NCI-H748 (cell line): ENCODE data around the gene SV2C.

ENCODE experiments used
- DNase-seq: peaks from one replicate; lab custom pipeline; 2025; ENCODE audit not compliant: unreplicated experiment; lab: John Stamatoyannopoulos, UW

The SV2C gene

GRCh38 chr5:76163111-76163628 lies 80.0 kb downstream of the SV2C start:
- DNase-seq: no peak

- no peak for DNase-seq
Measured at GRCh38 chr5:76165029-76165428, 81.8 kb downstream of the SV2C start.

- DNase-seq: no peak
Measured at GRCh38 chr5:76165711-76166374, 82.7 kb downstream of the SV2C start.

- DNase-seq: no peak
Measured at GRCh38 chr5:76166886-76167576, 83.8 kb downstream of the SV2C start.

GRCh38 chr5:76169146-76169905 lies 86.1 kb downstream of the SV2C start:
- DNase-seq: no peak

DNA sequence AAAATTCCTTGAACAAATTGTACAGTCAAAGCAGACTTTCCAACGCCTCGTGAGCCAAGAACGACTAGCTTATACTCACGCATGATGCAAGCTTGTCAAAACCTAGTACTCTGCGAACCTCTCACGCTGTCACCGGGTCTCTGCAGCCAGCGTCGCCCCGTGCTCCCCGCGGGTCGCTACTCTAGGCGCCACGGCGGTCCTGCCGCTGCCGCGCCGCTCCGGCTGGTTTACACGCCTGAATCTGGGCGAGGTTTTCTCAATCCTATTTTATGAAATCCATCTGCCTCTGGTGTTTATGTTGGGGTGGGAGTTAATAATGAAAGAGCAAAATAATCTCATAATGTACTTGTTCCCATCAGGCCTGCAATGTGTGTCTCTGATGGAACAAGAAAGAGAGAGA lies 90.9 kb downstream of the SV2C start:
- DNase-seq: no peak

- DNase-seq: peak; percentile 72
Measured at GRCh38 chr5:76175051-76175666, 92.0 kb downstream of the SV2C start.

- DNase-seq: no peak
Measured at GRCh38 chr5:76175821-76176403, 92.7 kb downstream of the SV2C start.

- DNase-seq: no peak
Measured at GRCh38 chr5:76177978-76178377, 94.8 kb downstream of the SV2C start.

GRCh38 chr5:76178913-76179312 lies 95.7 kb downstream of the SV2C start:
- DNase-seq: no peak

- no peak for DNase-seq
Measured at GRCh38 chr5:76180814-76181805, 97.9 kb downstream of the SV2C start.

- DNase-seq: no peak
Measured at GRCh38 chr5:76187386-76187785, 104.2 kb downstream of the SV2C start.

DNA sequence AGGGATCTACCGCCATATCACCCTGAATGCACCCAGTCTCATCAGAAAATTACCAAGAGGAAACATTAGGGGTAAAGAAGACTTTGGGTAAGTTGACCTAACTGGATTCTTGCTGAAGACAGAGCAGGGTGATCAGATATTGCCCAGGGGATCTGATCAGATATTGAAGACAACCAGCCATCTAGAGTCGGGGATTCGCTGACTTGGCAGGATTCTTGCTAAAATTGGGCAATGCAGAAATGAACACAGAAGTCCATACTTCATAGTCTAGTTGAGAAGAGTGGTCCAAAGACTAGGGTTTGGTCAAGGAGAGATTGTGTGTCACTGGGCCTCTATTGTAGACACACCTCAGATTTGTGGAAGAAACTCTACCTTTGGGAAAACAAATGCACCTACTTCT lies 107.2 kb downstream of the SV2C start:
- no peak for DNase-seq

DNA sequence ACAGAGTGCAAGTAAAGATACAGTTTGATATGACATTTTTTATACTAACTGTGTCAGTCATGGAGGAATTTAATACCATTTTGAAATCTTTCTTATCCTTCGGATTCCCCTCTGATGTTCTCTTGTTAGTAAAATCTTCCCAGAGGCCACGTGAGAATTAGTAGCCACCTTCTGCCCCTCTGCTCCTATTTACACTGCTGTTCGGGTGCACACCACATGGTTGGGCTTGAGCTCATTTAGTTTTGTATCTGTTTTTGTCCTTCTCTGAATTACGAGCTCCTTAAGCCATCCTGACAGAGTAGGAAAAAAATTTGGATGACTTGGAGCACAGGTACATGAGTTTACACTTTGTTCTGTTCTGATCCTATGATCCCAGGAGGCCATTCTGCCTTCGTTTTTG lies 109.7 kb downstream of the SV2C start:
- DNase-seq: no peak

GRCh38 chr5:76193635-76194034 lies 110.5 kb downstream of the SV2C start:
- DNase-seq: no peak

DNA sequence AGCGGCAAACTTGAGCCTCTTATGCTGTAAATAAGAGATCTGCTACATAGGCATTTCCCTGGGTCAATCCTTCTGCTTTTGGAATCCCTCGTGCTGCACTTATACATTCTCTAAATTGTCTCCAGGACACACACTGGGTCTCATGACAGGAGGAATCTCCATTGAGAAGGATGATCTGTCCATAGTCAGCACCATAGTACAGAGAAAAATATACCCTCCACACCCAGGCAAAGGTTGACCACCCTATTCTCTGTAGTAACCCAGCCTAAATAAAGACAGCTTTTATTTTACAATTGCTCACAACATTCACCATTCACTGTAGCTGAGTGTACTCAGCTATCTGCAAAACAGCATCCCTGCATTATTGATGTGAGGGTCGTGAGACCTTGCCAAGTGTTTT lies 111.2 kb downstream of the SV2C start:
- no peak for DNase-seq

GRCh38 chr5:76196457-76196856 lies 113.3 kb downstream of the SV2C start:
- no peak for DNase-seq

DNA sequence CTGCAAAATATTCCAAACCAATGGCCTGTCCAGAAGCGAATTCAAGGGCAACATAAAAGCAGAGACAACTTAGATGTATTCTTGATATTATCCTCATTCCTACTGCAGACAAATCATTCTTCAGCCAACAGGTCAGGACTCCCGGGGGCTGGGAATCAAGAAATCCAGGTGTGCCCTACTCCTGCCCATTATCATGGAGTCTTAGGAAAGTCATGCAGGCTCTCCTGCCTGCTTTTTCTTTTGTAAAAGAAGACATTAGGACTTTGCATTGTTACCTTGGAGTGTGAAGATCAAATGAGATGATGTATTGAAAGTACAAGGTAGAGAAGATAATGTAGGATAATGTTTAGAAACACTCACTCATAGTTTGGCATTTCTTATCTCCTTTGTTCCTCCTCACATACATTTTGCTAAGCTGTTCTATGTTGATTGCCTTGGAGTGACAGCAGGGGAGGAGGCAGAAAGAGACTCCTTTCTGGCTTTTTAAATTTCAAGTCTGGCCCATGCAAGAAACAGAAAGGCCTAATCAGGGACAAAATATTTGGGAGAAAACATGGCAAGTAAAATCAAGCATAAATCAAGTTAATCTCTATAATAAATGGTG lies 113.8 kb downstream of the SV2C start:
- no peak for DNase-seq

DNA sequence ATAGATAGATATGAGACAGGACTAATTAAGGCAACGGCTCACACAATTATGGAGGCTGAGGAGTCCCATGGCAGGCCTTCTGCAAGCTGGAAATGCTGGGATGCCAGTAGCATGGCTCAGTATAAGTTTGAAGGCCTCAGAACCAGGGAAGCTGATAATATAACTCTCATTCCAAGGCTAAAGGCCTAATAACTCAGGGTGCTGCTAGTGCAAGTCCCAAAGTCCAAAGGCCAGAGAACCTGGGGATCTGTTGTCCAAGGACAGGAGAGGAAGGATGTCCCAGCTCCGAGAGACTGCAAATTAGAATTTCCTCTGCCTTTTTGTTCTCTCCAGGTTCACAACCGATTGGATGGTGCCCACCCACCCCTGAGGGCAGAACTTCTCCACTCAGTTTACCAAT lies 114.5 kb downstream of the SV2C start:
- no peak for DNase-seq
